Spleen (tissue), 11 donors: ENCODE results near the gene PARD3B. TPM values are rescaled to one million over a fixed set of nuclear protein-coding genes. Genes with fewer than 3 reads are reported as not detected.

ENCODE experiments used
- DNase-seq: peaks from one replicate; pipeline ENCODE4 v3.0.0-alpha.2; 2020
- H3K27ac ChIP-seq, 8 donors: fragments of 200-600 bp; sonication (generic) in 7 of 8; 1 replicate in 4 of 8; 2 replicates in 4 of 8; pipeline versions ENCODE4 v1.5.0 to v1.8.0; 2016 to 2021; ENCODE audit warnings: inconsistent platforms in 4 of 8, mild to moderate bottlenecking in 4 of 8, moderate library complexity in 1 of 8
- H3K27me3 ChIP-seq, 7 donors: fragments of 200-600 bp; sonication (generic) in 6 of 7; replicated peaks in 1 of 7; 1 replicate in 4 of 7; 2 replicates in 3 of 7; pipeline versions ENCODE4 v1.5.0 to v1.8.0; 2016 to 2021; ENCODE audit warnings: inconsistent platforms in 3 of 7, mild to moderate bottlenecking in 1 of 7
- H3K36me3 ChIP-seq, 6 donors: fragments of 200-600 bp; sonication (generic) in 5 of 6; 1 replicate in 4 of 6; 2 replicates in 2 of 6; pipeline versions ENCODE4 v1.5.0 to v1.8.0; 2016 to 2021; ENCODE audit warnings: inconsistent platforms in 2 of 6
- H3K4me1 ChIP-seq, 6 donors: fragments of 200-600 bp; sonication (generic) in 5 of 6; 1 replicate in 3 of 6; 2 replicates in 3 of 6; pipeline versions ENCODE4 v1.5.0 to v1.8.0; 2016 to 2021; ENCODE audit warnings: inconsistent platforms in 3 of 6
- H3K4me3 ChIP-seq, 8 donors: fragments of 200-600 bp; sonication (generic) in 7 of 8; 1 replicate in 4 of 8; 2 replicates in 4 of 8; pipeline versions ENCODE4 v1.5.0 to v1.8.0; 2016 to 2021; ENCODE audit warnings: inconsistent platforms in 4 of 8, mild to moderate bottlenecking in 4 of 8, moderate library complexity in 2 of 8
- H3K9me3 ChIP-seq, 8 donors: fragments of 200-600 bp; sonication (generic) in 7 of 8; 1 replicate in 4 of 8; 2 replicates in 4 of 8; pipeline versions ENCODE4 v1.5.0 to v1.8.0; 2016 to 2021; ENCODE audit warnings: inconsistent platforms in 4 of 8
- POLR2A ChIP-seq, 3 donors: fragments of 450-650 bp; IDR thresholded peaks; one replicate each; pipeline ENCODE4 v1.5.1; 2017; ENCODE audit warnings: antibody characterized with exemption in 3 of 3, mild to moderate bottlenecking in 1 of 3
- POLR2AphosphoS5 ChIP-seq, 3 donors: sonication (generic); formaldehyde crosslinking; IDR thresholded peaks; one replicate each; pipeline ENCODE4 v1.5.1; 2017; ENCODE audit warnings: antibody characterized with exemption in 3 of 3
- WGBS, 5 donors: extraction: QIAGEN DNeasy Blood & Tissue Kit in 3 of 5; methylation state at CpG; one replicate each; pipeline versions ENCODE4 v1.1.5 to v1.1.7; 2013 to 2018; 5-methylcytosine and 5-hydroxymethylcytosine counted together
- intact Hi-C: fragments of 100-400 bp; cut with DNase I; formaldehyde crosslinking; loops from one replicate; pipeline ENCODE4 v1.15.0; 2023; ENCODE audit warnings: low total_unique reads
- polyA plus RNA-seq, 3 donors: library from polyadenylated mRNA; stranded (reverse); fragments of 200-250 nt; gene quantifications; one replicate each; pipeline ENCODE4 v1.2.1, GENCODE V29; 2013
- total RNA-seq, 7 donors: library from RNA; depleted of rRNA in 3 of 7; stranded (reverse); fragments of >200 nt in 3 of 7; fragmentation: NEBNext Ultra II Directional in 4 of 7; extraction: Animal tissue kit (Norgen Biotek cat#: 25700) in 4 of 7; gene quantifications; one replicate each; pipeline versions ENCODE4 v1.1.0 to v1.2.1, GENCODE V29; 2016 to 2021
- TF ChIP-seq, protein P1 (sequence below), 11 experiments: fragments of 200-600 bp in 7 of 11; fragments of 450-650 bp in 4 of 11; sonication (generic) in 4 of 11; IDR thresholded peaks in 8 of 11; conservative IDR thresholded peaks in 3 of 11; 1 replicate in 7 of 11; 2 replicates in 4 of 11; pipeline versions ENCODE4 v1.4.0 to v1.8.0; 2016 to 2021; ENCODE audit warnings: antibody characterized with exemption in 11 of 11, inconsistent platforms in 4 of 11, mild to moderate bottlenecking in 1 of 11
- donor health status: healthy with polysubstance abuse.
- donor health status: DM: no; HTN: no; CAD: no; lungs with moderate emphysema.
- donor health status: DM: no; HTN: no; CAD: no.
- donor health status: Bipolar disorder and iron deficiency.
- donor health status: healthy.
- donor health status: DM: no; HTN: no; CAD: no.
- donor health status: DM: yes; HTN: yes; CAD: no.

Gene PARD3B
- total and polyA plus RNA-seq, 10 donors, result 0.85 to 27.8 (median 14.7) TPM

DNA sequence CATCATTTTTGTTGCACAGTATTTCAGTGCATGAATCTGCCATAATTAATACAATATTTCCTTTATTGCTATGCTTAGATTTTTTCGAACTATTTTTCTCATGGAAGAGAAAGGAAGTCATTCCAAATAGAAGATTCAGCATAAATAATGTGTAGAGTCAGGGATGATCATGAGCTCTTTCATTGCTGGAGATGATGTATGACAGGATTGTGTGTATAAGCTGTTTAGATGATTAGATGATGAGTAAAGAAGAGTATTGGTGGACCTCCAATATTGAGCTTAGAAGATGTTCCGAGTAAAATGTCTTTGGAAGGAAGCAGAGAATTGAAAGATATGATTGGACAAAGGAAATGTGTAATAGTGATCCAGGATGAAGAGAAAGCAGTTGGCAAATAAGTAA is 364.5 kb downstream of the PARD3B start:
- Histone ChIP-seq H3K9me3 (no peaks in the 10 kb centered on the region), H3K4me3 (no peak overlapping the region), H3K36me3 (no peaks in the 10 kb centered on the region), H3K4me1 (no peaks in the 10 kb centered on the region), H3K27me3 (no peaks in the 10 kb centered on the region), H3K27ac (no peak overlapping the region)
- intact Hi-C loops, result no loop called here
- TF ChIP-seq POLR2AphosphoS5 (IDR thresholded peaks at IDR 0.05) (no peak), POLR2A (IDR thresholded peaks at IDR 0.05) (no peak)
- TF ChIP-seq, protein P1, sequence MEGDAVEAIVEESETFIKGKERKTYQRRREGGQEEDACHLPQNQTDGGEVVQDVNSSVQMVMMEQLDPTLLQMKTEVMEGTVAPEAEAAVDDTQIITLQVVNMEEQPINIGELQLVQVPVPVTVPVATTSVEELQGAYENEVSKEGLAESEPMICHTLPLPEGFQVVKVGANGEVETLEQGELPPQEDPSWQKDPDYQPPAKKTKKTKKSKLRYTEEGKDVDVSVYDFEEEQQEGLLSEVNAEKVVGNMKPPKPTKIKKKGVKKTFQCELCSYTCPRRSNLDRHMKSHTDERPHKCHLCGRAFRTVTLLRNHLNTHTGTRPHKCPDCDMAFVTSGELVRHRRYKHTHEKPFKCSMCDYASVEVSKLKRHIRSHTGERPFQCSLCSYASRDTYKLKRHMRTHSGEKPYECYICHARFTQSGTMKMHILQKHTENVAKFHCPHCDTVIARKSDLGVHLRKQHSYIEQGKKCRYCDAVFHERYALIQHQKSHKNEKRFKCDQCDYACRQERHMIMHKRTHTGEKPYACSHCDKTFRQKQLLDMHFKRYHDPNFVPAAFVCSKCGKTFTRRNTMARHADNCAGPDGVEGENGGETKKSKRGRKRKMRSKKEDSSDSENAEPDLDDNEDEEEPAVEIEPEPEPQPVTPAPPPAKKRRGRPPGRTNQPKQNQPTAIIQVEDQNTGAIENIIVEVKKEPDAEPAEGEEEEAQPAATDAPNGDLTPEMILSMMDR (IDR thresholded peaks at IDR 0.05 in 8 of 11, conservative IDR thresholded peaks at IDR 0.05 in 3 of 11), result no peak
- no peak for DNase-seq
- 77 to 89% (median 80%) methylated on average over 2 of the region's 2 CpGs for WGBS, 5 donors

DNA sequence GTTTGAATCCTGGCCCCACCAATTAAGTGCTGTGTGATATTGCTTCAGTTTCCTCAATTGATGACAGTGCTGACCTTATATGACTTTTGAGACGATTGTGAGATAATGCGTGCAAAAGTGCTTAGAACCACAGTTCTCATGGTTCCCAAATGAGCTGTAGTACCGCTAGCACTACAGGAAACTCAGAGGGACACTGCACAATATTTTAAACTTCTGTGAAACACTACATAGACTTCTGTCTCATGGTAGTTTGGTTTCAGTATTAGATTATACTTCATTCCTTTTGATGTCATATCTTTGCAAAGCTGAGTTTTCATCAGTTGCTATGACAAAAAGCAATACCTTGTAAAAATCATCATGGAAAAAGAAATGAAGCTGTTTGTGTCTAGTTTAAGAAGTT is 368.0 kb downstream of the PARD3B start:
- Histone ChIP-seq H3K9me3 (no peaks in the 10 kb centered on the region), H3K4me1 (no peaks in the 10 kb centered on the region), H3K27me3 (no peaks in the 10 kb centered on the region), H3K4me3 (no peak overlapping the region), H3K27ac (no peak overlapping the region), H3K36me3 (no peaks in the 10 kb centered on the region)
- WGBS, 5 donors, result 69 to 82% (median 76%) methylated on average over 3 of the region's 3 CpGs
- TF ChIP-seq POLR2AphosphoS5 (IDR thresholded peaks at IDR 0.05), result no peak
- intact Hi-C loops, result no loop called here
- no peak for DNase-seq

DNA sequence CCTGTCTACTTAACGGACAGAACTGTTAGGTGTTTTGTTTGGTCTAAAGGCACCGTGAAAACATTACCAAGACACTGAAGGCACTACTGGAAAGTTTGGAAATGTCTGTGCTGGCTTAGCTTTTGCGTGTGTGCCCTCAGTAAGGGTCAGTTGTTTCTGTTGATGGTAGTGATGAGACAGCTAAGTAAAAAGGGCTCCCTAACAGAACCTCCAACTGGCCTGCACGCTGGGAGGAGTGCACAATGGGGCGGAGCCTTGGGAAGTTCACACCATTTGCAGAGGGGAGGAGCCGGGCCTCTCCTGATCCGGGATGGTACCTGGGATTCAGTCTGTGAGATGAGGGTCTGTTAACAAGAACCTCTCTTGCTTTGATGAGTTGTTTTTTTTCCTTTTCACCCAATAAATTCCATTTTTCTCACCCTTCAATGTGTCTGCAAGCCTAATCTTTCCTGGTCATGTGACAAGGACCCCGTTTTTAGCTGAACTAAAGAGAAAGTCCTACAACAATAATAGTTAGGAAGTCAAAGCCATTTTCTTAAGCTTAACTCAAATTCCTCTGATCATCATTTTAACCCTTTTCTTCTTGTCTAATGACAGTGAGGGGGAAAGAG is 368.7 kb downstream of the PARD3B start:
- Histone ChIP-seq H3K27ac (no peak overlapping the region), H3K36me3 (no peaks in the 10 kb centered on the region), H3K4me3 (no peak overlapping the region), H3K4me1 (no peaks in the 10 kb centered on the region), H3K9me3 (no peaks in the 10 kb centered on the region), H3K27me3 (no peaks in the 10 kb centered on the region)
- 83 to 95% (median 91%) methylated on average over 8 of the region's 8 CpGs for WGBS, 5 donors
- DNase-seq, result no peak
- intact Hi-C loops, result no loop called here
- TF ChIP-seq POLR2A (IDR thresholded peaks at IDR 0.05), result no peak
- TF ChIP-seq POLR2AphosphoS5 (IDR thresholded peaks at IDR 0.05), result no peak
- TF ChIP-seq, protein P1 (IDR thresholded peaks at IDR 0.05 in 8 of 11, conservative IDR thresholded peaks at IDR 0.05 in 3 of 11), result no peak

DNA sequence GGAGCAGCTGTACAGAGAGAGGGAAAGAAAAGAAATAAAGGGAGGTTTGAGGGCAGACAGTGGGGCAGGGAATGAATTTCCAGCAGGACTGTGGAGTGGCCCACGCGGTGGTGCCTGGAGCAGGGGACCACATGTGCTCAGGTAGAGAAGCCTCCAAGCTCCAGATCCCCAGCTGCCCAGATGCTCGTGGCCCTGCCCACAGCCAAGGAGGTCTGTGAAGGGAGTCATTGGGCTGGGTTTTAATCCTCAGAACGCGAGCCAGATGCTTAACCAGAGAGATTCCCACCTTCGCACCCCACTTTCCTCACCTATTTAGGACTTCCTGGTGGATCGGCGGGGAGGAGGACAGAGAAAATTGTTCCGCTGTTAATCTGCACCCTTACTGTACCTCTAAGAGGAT is 369.4 kb downstream of the PARD3B start:
- 90 to 96% (median 91%) methylated on average over 9 of the region's 9 CpGs for WGBS, 5 donors
- intact Hi-C loops, result no loop called here
- Histone ChIP-seq H3K27me3 (no peaks in the 10 kb centered on the region), H3K9me3 (no peaks in the 10 kb centered on the region), H3K4me3 (no peak overlapping the region), H3K27ac (no peak overlapping the region), H3K4me1 (no peaks in the 10 kb centered on the region), H3K36me3 (no peaks in the 10 kb centered on the region)
- no peak for DNase-seq
- no peak for TF ChIP-seq POLR2A (IDR thresholded peaks at IDR 0.05)
- TF ChIP-seq POLR2AphosphoS5 (IDR thresholded peaks at IDR 0.05), result no peak
- TF ChIP-seq, protein P1 (IDR thresholded peaks at IDR 0.05 in 8 of 11, conservative IDR thresholded peaks at IDR 0.05 in 3 of 11), result no peak
